Stimulated activated CD8-positive, alpha-beta memory T cell treated with anti-CD3 and anti-CD28 coated beads, Interleukin-4, amount 100 ng/mL, for 48 hours (primary cell): ENCODE results near the gene ZNF750.

Source experiments
- DNase-seq: peaks from one replicate; pipeline ENCODE4 v3.0.0-alpha.2; 2020

ZNF750 gene

DNA sequence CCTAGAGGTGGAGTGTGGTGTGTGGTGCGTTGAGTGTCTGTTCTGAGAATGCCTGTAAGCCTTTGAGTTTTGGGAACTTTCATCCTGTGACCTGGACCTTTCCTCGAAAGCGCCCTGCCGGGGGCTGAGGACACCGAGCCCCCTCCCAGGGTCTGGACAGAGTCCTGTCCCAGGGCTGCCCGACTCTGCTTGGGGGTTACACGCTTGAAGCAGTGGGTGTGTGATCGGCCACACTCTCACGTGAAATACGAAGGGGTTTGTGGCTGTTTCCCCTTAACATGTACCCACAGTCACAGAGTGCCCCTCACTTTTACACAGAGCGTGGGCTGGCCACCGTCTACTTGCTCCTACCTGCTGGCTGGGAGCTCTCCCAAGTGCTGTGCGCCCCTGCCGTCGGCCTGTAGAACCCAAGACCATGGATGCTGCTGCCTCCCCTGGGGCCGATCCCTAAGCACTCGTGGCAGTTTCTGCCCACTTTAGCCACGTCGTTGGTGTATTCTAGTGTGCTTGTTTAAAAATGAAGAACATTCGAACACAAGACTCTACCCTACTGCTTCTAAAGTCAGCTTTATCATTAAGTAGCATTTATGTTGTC, 6.8 kb downstream of the ZNF750 start:
- no peak for DNase-seq

GRCh38 chr17:82832411-82832810, 7.4 kb downstream of the ZNF750 start:
- no peak for DNase-seq

GRCh38 chr17:82831818-82832200, 8.0 kb downstream of the ZNF750 start:
- DNase-seq: no peak

- DNase-seq: no peak
Measured at GRCh38 chr17:82831041-82831817, 8.6 kb downstream of the ZNF750 start.

DNA sequence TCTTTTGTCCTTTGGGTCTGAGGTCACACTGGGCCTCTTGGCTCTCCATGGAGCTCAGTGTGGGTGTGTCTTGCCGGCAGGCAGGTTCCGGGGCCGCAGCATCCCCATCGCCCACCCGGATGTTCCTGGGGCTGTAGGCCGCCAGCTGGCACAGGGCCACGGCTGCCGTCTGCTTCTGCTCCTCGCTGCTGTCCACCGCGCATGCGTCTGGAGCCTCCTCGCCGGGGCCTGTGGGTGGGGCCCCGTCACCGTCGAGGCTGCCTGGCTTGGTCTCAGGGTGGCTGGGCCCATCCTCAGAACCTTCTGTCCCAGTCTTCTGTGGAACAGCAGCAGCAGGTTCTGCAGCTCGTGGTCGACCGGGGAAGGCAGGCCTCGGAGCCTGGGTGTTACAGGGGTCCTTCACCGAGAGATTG, 9.6 kb downstream of the ZNF750 start:
- DNase-seq: no peak

GRCh38 chr17:82828875-82829487, 10.8 kb downstream of the ZNF750 start:
- DNase-seq: no peak

- no peak for DNase-seq
Measured at GRCh38 chr17:82826956-82827355, 12.9 kb downstream of the ZNF750 start.

GRCh38 chr17:82826211-82826610, 13.6 kb downstream of the ZNF750 start:
- no peak for DNase-seq

GRCh38 chr17:82825540-82826124, 14.2 kb downstream of the ZNF750 start:
- no peak for DNase-seq

DNA sequence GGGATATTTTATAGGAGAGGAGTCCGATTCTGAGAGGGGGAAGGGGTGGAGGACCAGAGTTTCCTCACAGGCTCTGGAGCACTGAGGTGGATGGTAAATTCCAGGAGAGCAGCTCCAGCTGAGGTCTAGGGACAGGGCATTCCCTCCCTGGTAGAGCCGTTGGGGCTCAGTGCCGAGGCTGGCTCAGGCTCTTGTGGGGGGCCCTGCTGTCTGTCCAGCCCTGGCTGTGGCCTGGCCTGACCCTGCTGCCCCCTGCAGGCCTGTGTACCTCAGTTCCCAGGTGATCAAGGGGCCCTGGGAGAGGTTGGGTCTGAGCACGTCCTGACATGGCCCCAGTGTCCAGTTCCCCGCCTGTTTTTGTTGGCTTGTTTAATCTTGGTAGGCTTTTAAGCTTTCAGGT, 16.8 kb downstream of the ZNF750 start:
- no peak for DNase-seq

DNA sequence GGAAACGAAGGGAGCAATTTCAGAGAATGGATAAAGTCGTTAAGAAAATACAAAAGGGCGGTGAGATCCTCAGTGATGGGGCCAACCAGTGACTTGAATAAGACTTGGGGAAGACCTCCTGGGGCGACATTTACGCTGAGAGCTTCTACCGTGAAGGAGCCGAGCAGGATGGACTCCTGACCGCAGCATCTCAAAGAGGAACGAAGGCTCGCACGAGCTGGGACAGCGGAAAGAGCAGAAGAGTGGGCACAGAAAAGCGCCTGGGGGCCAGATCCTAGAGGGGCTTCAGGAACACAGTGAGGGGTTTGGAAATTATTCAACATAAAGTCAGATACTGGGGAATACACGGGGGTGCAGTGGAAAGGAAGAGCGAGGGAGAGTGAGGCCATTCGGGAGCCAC, 17.5 kb downstream of the ZNF750 start:
- DNase-seq: no peak

DNA sequence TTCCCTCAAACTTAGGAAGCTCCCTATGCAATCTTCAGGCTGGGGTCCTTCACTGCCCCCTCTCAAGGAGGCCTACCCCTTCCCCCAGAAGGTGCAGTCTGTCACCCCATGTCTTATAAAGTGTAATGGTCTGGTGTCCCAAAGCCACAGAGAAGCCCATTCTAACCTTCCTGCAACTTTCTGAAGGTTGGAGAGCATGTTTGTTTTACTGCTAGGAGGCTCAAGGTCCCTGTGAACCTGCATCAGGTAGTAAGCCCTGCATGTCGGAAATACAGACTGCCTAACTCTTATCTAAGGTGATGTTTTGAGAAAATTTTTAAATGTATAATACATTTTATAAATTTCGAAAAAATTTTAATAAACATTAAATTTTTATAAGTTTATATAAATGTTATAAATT, 18.3 kb downstream of the ZNF750 start:
- DNase-seq: no peak

DNA sequence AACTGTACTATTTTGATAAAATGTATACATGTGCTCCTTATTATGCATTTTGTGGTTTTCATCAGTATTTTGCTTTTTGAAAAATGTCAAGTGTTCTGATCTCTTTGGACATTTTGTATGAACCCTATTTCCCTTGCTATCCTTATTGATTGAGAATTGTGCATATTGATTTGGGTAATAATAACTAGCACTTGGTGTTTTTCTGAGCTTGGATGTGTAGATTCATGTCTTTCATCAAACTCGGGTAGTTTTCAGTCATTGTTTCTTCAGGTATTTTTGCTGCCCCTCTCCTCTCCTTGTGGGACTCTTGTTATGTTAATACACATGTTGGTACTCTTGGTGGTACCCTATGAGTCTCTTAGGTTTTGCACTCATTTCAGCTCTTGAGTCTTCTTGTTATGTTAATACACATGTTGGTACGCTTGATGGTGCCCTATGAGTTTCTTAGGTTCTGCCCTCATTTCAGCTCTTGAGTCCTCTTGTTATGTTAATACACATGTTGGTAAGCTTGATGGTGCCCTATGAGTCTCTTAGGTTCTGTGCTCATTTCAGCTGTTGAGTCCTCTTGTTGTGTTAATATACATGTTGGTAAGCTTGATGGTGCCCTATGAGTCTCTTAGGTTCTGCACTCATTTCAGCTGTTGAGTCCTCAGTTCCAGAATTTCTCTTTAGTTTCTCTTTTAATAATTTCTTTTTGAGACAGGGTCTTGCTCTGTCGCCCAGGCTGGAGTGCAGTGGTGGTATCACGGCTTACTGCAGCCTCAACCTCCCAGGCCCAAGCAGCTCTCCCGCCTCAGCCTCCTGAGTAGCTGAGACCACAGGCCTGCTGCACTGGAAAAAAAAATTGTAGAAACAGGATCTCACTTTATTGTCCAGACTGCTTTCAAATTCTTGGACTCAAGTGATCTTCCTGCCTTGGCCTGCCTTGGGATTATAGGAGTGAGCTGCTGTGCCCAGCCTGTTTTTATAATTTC, 19.3 kb downstream of the ZNF750 start:
- no peak for DNase-seq

DNA sequence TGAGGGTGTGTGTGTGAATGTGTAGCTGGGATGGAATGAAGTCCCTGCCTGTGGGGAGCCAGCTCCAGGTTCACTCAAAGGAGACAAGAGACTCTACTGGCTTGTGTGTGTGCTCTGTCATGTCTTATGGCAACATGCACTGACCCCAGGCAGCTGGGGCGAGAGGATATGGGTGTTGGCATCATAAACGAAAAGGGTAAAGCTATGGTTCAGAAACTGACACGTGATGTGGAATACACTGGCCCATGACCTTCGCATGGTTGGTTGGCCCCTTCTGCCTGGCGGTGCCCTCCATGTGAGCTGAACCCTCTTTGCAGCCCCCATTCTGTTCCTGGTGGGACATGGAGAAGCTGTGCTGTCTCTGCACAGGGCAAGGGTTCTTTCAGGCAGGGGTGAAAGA, 21.9 kb downstream of the ZNF750 start:
- no peak for DNase-seq

DNA sequence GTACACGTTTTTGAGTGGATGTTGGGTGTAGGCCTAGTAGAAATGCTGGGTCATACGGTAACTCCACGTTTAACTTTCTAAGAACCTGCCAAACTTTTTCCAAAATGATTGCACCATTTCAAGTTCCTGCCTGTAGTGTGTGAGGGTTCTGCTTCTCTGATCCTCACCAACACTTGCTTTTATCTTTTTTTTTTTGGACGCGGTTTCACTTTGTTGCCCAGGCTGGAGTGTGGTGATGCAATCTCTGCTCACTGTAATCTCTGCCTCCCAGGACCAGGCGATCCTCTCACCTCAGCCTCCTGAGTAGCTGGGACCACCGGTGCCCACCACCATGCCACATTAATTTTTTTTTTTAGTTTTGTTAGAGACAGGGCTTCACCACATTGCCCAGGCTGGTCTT, 23.5 kb downstream of the ZNF750 start:
- no peak for DNase-seq

GRCh38 chr17:82815790-82816305, 24.0 kb downstream of the ZNF750 start:
- DNase-seq: no peak

DNA sequence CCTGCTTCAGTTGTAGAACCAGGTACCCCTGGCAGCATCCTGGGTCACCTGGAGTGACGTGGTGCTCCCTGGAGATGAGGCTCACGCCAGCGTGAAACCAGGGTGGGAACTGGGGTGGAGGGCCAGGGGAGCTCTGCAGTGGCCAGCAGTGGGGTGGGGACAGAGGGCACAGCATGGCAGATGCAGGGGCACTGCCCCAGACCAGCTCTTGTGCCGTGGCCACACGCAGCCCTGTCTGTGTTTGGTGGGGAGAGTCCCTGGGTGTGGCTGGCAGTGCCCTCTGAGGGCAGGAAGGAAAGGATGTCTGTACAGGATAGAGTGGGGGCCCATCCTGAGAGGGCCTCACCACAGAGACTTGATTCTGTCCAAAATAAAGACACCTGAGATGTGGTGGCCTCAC, 24.5 kb downstream of the ZNF750 start:
- no peak for DNase-seq

GRCh38 chr17:82814834-82815233, 25.0 kb downstream of the ZNF750 start:
- no peak for DNase-seq

- no peak for DNase-seq
Measured at GRCh38 chr17:82813299-82814051, 26.3 kb downstream of the ZNF750 start.

DNA sequence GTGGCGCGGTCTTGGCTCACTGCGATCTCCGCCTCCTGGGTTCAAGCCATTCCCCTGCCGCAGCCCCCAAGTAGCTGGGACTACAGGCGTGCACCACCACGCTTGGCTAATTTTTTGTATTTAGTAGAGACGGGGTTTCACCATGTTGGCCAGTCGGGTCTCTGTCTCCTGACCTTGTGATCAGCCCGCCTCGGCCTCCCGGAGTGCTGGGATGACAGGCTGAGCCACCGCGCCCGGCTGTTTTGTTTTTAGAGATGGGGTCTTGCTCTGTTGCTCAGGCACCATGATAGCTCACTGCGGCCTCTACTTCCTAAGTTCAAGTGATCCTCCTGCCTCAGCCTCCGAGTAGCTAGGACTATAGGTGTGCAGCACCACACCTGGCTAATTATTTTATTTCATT, 27.2 kb downstream of the ZNF750 start:
- no peak for DNase-seq

DNA sequence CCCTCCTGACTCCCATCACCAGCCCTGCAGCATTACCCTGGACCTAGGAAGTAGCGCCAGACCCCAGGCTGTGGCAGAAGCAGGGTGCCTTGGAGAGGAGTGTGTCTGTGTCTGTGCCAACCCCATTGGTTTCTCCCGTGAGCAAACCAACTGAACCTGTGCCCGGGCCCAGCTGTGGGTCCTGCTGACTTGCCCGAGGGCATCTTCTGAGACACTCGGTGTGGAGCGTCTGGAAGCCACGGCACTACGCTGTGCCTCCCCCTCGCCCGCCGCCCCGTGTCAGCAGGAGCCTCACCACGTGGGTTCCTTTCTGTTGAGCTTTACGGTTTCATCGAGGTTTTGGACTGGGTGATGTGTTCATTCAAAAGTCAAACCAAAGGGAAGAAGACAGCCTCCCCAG, 27.8 kb downstream of the ZNF750 start:
- no peak for DNase-seq
